Occipital lobe (tissue), 3 donors: ENCODE data around the gene EDN1. TPM values are rescaled to one million over a fixed set of nuclear protein-coding genes. Genes with fewer than 3 reads are reported as not detected.

ENCODE experiments used
- DNase-seq: peaks from one replicate; lab custom pipeline; 2025; lab: John Stamatoyannopoulos, UW
- small RNA-seq: library from RNA; depleted of rRNA; stranded (forward); fragments of <200 nt; gene quantifications from one replicate; pipeline ENCODE3, GENCODE V24; 2014
- total RNA-seq: library from RNA; depleted of rRNA; stranded (reverse); fragments of >200 nt; gene quantifications from one replicate; pipeline ENCODE4 v1.2.3, GENCODE V29; 2014

EDN1 gene
- total RNA-seq, 1 donor from 2014 or later: 5.9 TPM

DNA sequence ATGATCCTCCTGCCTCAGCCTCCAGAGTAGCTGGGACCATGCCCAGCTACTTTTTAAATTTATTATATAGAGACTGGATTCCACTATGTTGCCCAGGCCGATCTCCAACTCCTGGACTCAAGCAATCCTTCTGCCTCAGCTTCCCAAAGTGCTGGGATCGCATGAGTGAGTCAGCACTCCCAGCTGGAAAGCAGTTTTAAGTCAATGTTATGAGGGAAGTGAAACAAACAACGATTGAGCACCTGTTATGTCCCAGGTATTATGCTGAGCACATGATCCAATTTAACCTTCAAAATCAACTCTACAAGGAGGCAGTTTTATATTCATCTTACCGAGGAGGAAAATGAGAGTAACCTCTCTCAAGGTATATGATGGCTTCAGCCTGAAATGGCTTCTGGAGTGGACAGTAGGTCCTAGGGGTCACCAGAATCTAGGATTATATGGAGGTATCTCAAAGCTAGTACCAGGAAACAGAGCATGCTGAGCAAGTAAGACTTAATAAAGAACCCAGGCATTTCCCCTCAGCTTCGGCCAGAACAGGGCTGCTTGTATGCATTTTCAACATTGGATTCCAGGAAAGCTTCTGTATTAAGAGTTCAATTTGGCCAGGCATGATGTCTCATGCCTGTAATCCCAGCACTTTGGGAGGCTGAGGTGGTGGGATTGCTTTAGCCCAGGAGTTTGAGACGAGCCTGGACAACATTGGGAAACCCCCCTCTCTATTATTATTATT, 55.0 kb downstream of the EDN1 start:
- DNase-seq: no peak

DNA sequence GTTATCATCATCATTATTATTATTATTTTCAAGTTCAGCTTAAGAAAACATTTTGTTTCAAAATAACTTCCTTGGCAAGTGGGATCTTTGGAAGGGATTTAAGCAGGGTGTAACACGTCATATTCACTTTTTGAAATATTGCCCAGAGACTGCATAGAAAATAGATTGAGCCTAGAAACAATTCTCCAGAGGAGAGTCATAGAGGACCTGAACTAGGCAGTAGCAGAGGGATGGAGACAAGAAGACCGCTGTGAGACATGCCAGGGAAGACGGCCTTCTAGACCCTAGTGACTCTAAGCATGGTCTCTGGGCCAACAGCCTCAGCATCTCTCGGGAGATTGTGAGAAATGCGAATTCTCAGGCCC, 55.5 kb downstream of the EDN1 start:
- DNase-seq: no peak

Small RNAs within 50 kb of the gene (small RNA-seq; reads per million reads assigned to genes)
- gene SUMO2P12: not detected
